GM21526 (cell line): ENCODE data around the gene PUSL1.

Source experiments
- ATAC-seq: cut with Tn5 transposase; IDR thresholded peaks from one replicate; pipeline ENCODE4 v1.9.1; 2021; ENCODE audit warnings: moderate library complexity; ENCODE audit not compliant: unreplicated experiment, low FRiP score

The PUSL1 gene

GRCh38 chr1:1334835-1335234, 26.4 kb downstream of the PUSL1 start:
- no peak for ATAC-seq

DNA sequence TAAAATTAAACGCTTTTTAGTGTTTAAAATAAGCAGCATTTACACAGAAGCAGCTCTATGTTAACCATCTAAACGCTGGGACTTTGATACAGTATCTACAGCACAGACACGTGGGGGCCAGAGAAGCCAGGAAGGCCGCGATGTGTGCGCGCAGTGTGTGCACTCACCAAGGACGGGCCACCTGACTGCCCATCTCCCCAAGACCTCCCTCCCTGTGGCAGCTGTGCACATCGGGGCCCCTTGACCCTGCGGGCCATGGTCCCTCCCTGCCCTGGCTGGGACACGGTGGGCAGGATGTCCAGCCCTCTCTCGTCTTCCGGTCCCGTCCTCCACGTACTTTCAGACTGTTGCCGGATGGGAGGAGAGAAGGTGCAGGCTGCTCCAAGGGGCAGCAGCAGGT, 26.9 kb downstream of the PUSL1 start:
- ATAC-seq, result no peak

DNA sequence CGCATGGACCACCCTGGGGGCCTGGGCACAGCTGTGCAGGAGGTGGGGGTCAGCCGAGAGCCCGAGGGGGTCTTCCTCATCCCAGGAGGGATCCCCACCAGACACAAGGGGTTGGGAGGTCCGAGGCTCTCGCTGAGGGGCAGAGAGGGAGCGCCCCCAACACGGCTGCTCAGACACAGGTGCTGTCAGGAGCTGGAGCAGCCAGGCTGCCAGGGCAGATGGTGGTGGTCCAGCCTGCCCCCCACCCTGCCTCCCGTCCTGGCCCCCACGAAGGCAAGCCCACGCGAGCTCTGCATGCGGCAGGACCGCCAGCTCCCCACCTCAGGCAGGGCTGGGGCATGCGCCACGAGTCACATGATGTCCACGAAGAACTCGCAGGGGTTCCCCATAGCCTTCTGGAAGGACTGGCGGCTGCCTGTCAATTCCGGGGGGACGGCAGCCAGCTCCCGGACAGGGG, 27.4 kb downstream of the PUSL1 start:
- ATAC-seq, result no peak

- ATAC-seq, result no peak
Measured at GRCh38 chr1:1336446-1336845, 28.0 kb downstream of the PUSL1 start.

- no peak for ATAC-seq
Measured at GRCh38 chr1:1336931-1337792, 28.8 kb downstream of the PUSL1 start.

DNA sequence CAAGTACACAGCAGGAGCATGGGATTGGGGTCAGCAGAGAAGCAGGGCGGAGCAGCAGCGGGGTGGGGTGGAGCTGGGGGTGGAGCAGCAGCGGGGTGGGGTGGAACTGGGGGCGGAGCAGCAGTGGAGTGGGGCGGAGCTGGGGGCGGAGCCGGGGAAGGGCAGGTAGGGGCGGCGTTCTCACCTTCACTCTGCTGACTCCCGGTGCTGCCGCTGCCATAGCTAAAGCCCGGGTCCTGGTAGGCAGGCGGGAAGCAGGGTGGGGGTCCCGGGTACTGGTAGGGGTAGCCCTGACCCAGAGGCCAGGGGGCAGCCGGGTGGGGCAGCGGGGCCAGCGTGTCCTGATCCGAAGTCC, 29.4 kb downstream of the PUSL1 start:
- ATAC-seq, result no peak

GRCh38 chr1:1338278-1338677, 29.9 kb downstream of the PUSL1 start:
- no peak for ATAC-seq

GRCh38 chr1:1340185-1340584, 31.8 kb downstream of the PUSL1 start:
- no peak for ATAC-seq

GRCh38 chr1:1340791-1341548, 32.6 kb downstream of the PUSL1 start:
- no peak for ATAC-seq

DNA sequence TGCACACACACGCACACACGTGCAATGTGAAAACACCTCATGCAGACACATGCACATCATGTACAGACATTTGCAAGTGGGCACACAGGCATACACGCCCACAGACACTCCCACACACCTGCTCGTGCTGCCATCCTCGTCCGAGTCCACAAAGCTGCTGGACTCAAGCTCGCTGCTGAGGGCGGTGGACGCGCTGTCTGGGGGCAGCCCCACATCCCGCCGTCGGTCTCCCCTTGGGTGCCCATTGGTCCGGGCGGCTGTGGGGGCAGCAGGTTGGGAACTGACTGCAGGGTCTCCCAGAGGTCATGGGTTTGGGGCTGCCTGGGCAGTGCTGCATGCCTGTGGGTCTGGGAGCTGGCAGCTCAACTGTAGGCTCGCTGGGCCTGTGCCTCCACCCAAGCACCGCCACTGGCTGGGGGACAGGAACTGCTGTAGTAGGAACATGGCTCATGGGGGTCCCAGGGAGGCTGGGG, 33.2 kb downstream of the PUSL1 start:
- ATAC-seq, result no peak

DNA sequence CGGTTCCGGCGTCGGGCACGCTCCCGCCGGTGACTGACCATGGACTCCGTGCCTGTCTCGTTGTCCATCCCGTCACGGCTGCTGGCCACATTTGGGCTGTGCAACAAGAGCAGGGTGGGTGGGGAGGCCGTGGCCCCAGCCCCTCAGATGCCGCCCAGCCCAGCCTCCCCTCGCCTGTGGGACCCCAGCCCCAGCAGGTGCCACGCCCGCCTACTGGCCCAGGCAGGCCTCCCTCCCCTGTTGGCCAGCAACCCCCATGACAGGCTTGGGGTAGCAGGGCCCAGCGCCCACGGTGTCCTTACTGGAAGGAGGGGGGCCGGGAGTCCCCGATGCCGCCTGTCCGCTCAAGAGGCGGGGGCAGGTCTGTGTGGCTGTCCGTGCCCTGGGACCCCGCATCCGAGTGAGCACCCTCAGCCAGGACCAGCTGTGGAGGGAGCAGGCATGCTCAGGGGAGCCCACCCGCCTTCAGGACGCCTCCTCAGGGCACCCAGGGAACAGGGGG, 33.7 kb downstream of the PUSL1 start:
- ATAC-seq, result no peak

- ATAC-seq, result no peak
Measured at GRCh38 chr1:1342584-1343115, 34.3 kb downstream of the PUSL1 start.

DNA sequence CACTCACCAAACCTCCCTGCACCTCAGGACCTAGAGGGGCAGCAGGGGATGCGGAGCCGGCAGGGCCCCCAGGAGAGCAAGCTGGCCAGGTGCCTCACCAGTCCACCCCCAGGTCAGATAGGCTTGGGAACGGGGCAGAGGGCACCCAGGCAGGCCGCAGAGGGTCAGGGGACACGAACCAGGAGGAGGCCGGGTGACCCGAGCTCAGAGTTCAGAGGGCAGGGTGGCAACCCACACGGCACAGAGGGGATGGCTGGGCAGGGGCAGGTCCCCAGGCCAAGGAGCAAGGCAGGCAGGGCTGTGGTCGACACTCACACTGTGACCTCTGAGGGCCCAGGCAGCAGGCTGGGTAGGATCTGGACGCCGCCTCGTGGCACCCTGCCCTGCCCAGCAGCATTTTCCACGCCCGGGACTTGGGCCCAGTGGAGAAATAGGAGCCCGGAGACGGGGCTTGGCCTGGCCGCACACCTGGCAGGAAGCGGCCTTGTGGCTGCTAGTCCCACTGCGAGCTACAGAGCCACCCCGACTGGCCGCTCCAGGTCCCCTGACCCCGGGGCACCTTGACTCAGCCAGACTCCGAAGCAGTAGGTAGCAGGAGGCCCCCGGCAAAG, 35.5 kb downstream of the PUSL1 start:
- ATAC-seq, result no peak

- ATAC-seq, result no peak
Measured at GRCh38 chr1:1344655-1345361, 36.4 kb downstream of the PUSL1 start.

GRCh38 chr1:1345384-1345783, 37.0 kb downstream of the PUSL1 start:
- ATAC-seq, result no peak

DNA sequence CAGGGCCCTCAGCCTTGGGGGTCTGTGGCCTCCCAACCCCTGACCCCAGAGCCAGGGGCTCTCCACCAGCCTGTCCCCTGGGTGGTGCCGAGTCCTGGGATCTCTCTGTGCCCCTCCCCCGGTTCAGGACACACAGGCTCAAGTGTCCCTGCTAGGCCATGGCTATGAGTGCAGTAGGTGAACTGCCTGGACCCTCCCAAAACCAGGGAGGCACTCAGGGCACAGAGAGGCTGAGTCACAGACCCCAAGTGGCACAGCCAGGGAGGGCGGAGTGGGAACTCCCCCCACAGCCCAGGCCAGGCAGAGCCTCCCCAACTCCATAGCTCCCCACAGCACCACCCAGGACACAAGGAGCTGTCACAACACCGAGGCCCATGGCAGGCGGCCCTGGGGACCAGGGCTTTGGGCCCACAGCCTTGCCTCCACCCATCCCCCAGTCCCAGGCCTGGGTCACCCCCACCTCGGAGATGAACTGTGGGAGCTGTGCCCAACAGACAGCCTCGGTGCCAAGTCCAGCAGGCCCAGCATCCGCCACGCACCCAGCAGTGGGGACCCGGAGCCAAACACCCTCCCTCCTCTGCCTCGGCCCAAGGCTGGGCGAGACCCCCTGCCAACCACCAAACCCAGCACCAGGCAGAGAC, 37.6 kb downstream of the PUSL1 start:
- no peak for ATAC-seq

- no peak for ATAC-seq
Measured at GRCh38 chr1:1346501-1346890, 38.1 kb downstream of the PUSL1 start.

GRCh38 chr1:1347026-1347595, 38.7 kb downstream of the PUSL1 start:
- ATAC-seq, result no peak

- ATAC-seq, result no peak
Measured at GRCh38 chr1:1347663-1348419, 39.4 kb downstream of the PUSL1 start.
